Suprapubic skin (tissue), 3 donors: ENCODE data around the gene DYNLT1.

Experiments
- POLR2AphosphoS5 ChIP-seq, 3 donors: sonication (generic); formaldehyde crosslinking; IDR thresholded peaks; one replicate each; pipeline ENCODE4 v1.6.1; 2017; ENCODE audit warnings: antibody characterized with exemption in 3 of 3
- TF ChIP-seq, protein P1 (sequence below), 2 donors: fragments of 200-600 bp in 1 of 2; fragments of 450-650 bp in 1 of 2; sonication (generic) in 1 of 2; IDR thresholded peaks; one replicate each; pipeline ENCODE4 v1.5.1; 2016 to 2019; ENCODE audit warnings: antibody characterized with exemption in 2 of 2, mild to moderate bottlenecking in 1 of 2, moderate library complexity in 1 of 2

DNA sequence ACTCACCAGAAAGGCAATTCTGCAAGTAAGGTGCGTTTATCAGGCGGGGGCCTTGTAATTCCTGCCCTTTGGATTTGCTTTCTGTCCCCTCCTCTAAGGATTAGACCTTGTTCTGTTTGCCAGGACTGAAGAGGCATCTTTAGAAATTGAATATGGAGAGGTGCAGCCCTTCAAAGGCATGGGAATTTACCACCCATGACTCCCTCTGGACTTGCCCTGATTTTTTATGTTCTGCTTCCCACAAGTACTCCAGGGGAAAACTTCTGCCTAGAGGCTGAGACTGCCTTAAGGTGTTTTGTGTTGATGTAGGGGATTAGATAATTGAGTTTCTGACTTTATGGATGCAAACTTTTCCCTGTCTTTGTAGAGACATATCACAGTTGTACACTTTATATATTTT, 35.5 kb upstream of the DYNLT1 start:
- TF ChIP-seq, protein P1, sequence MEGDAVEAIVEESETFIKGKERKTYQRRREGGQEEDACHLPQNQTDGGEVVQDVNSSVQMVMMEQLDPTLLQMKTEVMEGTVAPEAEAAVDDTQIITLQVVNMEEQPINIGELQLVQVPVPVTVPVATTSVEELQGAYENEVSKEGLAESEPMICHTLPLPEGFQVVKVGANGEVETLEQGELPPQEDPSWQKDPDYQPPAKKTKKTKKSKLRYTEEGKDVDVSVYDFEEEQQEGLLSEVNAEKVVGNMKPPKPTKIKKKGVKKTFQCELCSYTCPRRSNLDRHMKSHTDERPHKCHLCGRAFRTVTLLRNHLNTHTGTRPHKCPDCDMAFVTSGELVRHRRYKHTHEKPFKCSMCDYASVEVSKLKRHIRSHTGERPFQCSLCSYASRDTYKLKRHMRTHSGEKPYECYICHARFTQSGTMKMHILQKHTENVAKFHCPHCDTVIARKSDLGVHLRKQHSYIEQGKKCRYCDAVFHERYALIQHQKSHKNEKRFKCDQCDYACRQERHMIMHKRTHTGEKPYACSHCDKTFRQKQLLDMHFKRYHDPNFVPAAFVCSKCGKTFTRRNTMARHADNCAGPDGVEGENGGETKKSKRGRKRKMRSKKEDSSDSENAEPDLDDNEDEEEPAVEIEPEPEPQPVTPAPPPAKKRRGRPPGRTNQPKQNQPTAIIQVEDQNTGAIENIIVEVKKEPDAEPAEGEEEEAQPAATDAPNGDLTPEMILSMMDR (IDR thresholded peaks at IDR 0.05): no peak
- TF ChIP-seq POLR2AphosphoS5 (IDR thresholded peaks at IDR 0.05): no peak
